K562 (cell line): ENCODE results near the gene NTSR1. TPM values are rescaled to one million over a fixed set of nuclear protein-coding genes. Genes with fewer than 3 reads are reported as not detected.

Experiments used
- ATAC-seq: fragments of 200-7000 bp; cut with Tn5 transposase; 3 replicates; pipeline ENCODE4 v1.9.1; 2020; ENCODE audit warnings: moderate library complexity
- BruUV-seq: library from RNA; stranded (reverse); fragments of 400-500 nt; replicated peaks from 2 replicates; lab custom pipeline; 2021; lab: Mats Ljungman, UMichigan
- CTCF ChIA-PET: fragments of 300-600 bp; formaldehyde crosslinking; extraction: SDS; loops from one replicate; lab custom pipeline; 2021; ENCODE audit warnings: low intra/inter-chr PET ratio; lab: Yijun Ruan, JAX
- POLR2A ChIA-PET: fragments of 300-600, 350-650 bp; sonication (Branson Sonifier 250); formaldehyde crosslinking; extraction: SDS; loops from one replicate; lab custom pipeline; 2021; ENCODE audit warnings: antibody characterized with exemption, inconsistent platforms; lab: Yijun Ruan, JAX
- DNase-seq, 4 experiments: peaks; one replicate each; pipeline versions ENCODE4 v3.0.0 to v3.0.0-alpha.2; 2011 to 2018; ENCODE audit warnings: low spot score in 3 of 4, mixed read lengths in 3 of 4; ENCODE audit errors: extremely low read depth in 1 of 4
- FAIRE-seq: peaks from 2 replicates; lab custom pipeline; 2011; peaks lifted over from hg19 to GRCh38; lab: Jason Lieb, UNC
- H2AFZ ChIP-seq: 2 replicates; pipeline ENCODE4 v1.6.0; 2011; ENCODE audit warnings: low read depth, low read length, control low read depth, inconsistent platforms
- H3K27ac ChIP-seq: fragments of 200-600 bp; 3 replicates; pipeline ENCODE4 v1.8.0; 2011; ENCODE audit warnings: low read depth, mild to moderate bottlenecking, control low read depth, inconsistent platforms, low read length, moderate library complexity, mixed read lengths; ENCODE audit errors: extremely low read depth
- H3K27me3 ChIP-seq, 2 experiments: fragments of 300-600 bp in 1 of 2; 2 replicates in 1 of 2; 3 replicates in 1 of 2; pipeline versions ENCODE4 v1.6.0 to v1.8.0; 2011; ENCODE audit warnings: inconsistent platforms in 2 of 2, low read length in 2 of 2, mild to moderate bottlenecking in 1 of 2, mixed read lengths in 1 of 2, moderate library complexity in 1 of 2; ENCODE audit not compliant: control insufficient read depth in 2 of 2, insufficient read depth in 2 of 2
- H3K36me3 ChIP-seq: fragments of 300-600 bp; 3 replicates; pipeline ENCODE4 v1.8.0; 2011; ENCODE audit warnings: mild to moderate bottlenecking, low read length, inconsistent platforms; ENCODE audit not compliant: control insufficient read depth, insufficient read depth
- H3K4me1 ChIP-seq, 2 experiments: fragments of 200-600 bp in 1 of 2; replicated peaks in 1 of 2; 2 replicates in 1 of 2; 3 replicates in 1 of 2; pipeline versions ENCODE4 v1.5.1 to v1.8.0; 2011; ENCODE audit warnings: inconsistent platforms in 2 of 2, low read length in 2 of 2, mild to moderate bottlenecking in 1 of 2, mixed read lengths in 1 of 2, moderate library complexity in 1 of 2; ENCODE audit not compliant: control insufficient read depth in 2 of 2, insufficient read depth in 2 of 2
- H3K4me2 ChIP-seq: 2 replicates; pipeline ENCODE4 v1.6.1; 2011; ENCODE audit warnings: low read length, control low read depth, inconsistent platforms, mixed read lengths; ENCODE audit not compliant: insufficient read depth
- H3K4me3 ChIP-seq: fragments of 200-600 bp; sonication (generic), shearing (Covaris generic); 2 replicates; pipeline ENCODE4 v1.5.1; 2016; ENCODE audit warnings: control low read depth, inconsistent platforms
- H3K79me2 ChIP-seq: fragments of 200-600 bp; 3 replicates; pipeline ENCODE4 v1.8.0; 2011; ENCODE audit warnings: low read length, inconsistent platforms; ENCODE audit not compliant: control insufficient read depth, insufficient read depth
- H3K9ac ChIP-seq, 2 experiments: 2 replicates each; pipeline versions ENCODE4 v1.6.0 to v1.6.1; 2011; ENCODE audit warnings: low read depth in 2 of 2, low read length in 2 of 2, control low read depth in 1 of 2, inconsistent platforms in 1 of 2, mild to moderate bottlenecking in 1 of 2, mixed read lengths in 1 of 2; ENCODE audit not compliant: insufficient read depth in 1 of 2
- H3K9me1 ChIP-seq: one replicate; pipeline ENCODE4 v1.6.0; 2011; ENCODE audit warnings: inconsistent platforms, mild to moderate bottlenecking, low read length, moderate library complexity; ENCODE audit not compliant: control insufficient read depth, insufficient read depth
- H3K9me3 ChIP-seq: replicated peaks from 2 replicates; pipeline ENCODE4 v1.5.1; 2011; ENCODE audit warnings: low read depth, low read length, inconsistent platforms; ENCODE audit not compliant: control insufficient read depth, insufficient read depth
- H4K20me1 ChIP-seq: replicated peaks from 2 replicates; pipeline ENCODE4 v1.6.1; 2011; ENCODE audit warnings: low read length, inconsistent platforms, mixed read lengths; ENCODE audit not compliant: control insufficient read depth, insufficient read depth
- EZH2 ChIP-seq: IDR thresholded peaks from 2 replicates; pipeline ENCODE4 v1.6.1; 2012; ENCODE audit warnings: low read depth, mild to moderate bottlenecking, inconsistent platforms, low read length, borderline replicate concordance
- HOMEZ ChIP-seq: fragments of 250-450 bp; sonication (Bioruptor Pico); IDR thresholded peaks from 2 replicates; pipeline ENCODE4 v1.4.0; 2020; ENCODE audit warnings: mild to moderate bottlenecking, moderate library complexity
- MTA2 ChIP-seq: fragments of 450-650 bp; IDR thresholded peaks from 2 replicates; pipeline ENCODE4 v1.6.1; 2016; ENCODE audit warnings: low read depth
- MTA3 ChIP-seq: fragments of 450-650 bp; formaldehyde crosslinking; IDR thresholded peaks from 2 replicates; pipeline ENCODE4 v1.6.1; 2017; ENCODE audit warnings: mild to moderate bottlenecking, borderline replicate concordance
- NFYB ChIP-seq: IDR thresholded peaks from 2 replicates; pipeline ENCODE4 v1.6.1; 2011; ENCODE audit warnings: mild to moderate bottlenecking, moderate library complexity; ENCODE audit not compliant: insufficient read length; ENCODE audit errors: extremely low read depth
- SP2 ChIP-seq: IDR thresholded peaks from 2 replicates; pipeline ENCODE4 v1.6.1; 2011; ENCODE audit warnings: mild to moderate bottlenecking, low read depth, low read length, moderate library complexity; ENCODE audit not compliant: poor library complexity, severe bottlenecking; ENCODE audit errors: extremely low read depth
- THAP7 ChIP-seq: fragments of 250-450 bp; sonication (Bioruptor Pico); IDR thresholded peaks from 2 replicates; pipeline ENCODE4 v1.5.0; 2021
- XRCC3 ChIP-seq: fragments of 450-650 bp; IDR thresholded peaks from 2 replicates; pipeline ENCODE4 v1.6.1; 2017; ENCODE audit warnings: mild to moderate bottlenecking, moderate library complexity
- ZFX ChIP-seq: sonication (generic); formaldehyde crosslinking; IDR thresholded peaks from 2 replicates; pipeline ENCODE4 v1.8.0; 2022; ENCODE audit warnings: mild to moderate bottlenecking, missing genetic modification reagents, moderate library complexity
- ZKSCAN1 ChIP-seq: fragments of 150-350 bp; IDR thresholded peaks from 2 replicates; pipeline ENCODE4 v1.6.1; 2016; ENCODE audit warnings: low read depth, low read length
- ZNF140 ChIP-seq: fragments of 250-450 bp; sonication (Bioruptor Pico); IDR thresholded peaks from 2 replicates; pipeline ENCODE4 v1.8.0; 2021; ENCODE audit warnings: moderate library complexity, mild to moderate bottlenecking, inconsistent platforms
- ZNF778 ChIP-seq: fragments of 450-650 bp; formaldehyde crosslinking; IDR thresholded peaks from 2 replicates; pipeline ENCODE4 v1.4.0; 2020; ENCODE audit warnings: mild to moderate bottlenecking, moderate library complexity
- WGBS: fragments of 100-300 bp; shearing (Covaris generic); methylation state at CpG from one replicate; pipeline ENCODE4 v1.1.6; 2016; ENCODE audit warnings: low coverage, mixed read lengths; ENCODE audit not compliant: insufficient coverage; ENCODE audit errors: missing lambda C conversion rate; 5-methylcytosine and 5-hydroxymethylcytosine counted together
- in situ Hi-C: fragments of 300-500 bp; cut with MboI; formaldehyde crosslinking; loops from 4 replicates; pipeline ENCODE4 v1.15.0; 2018; ENCODE audit warnings: inconsistent platforms, mixed read lengths
- intact Hi-C: fragments of 100-400 bp; cut with micrococcal nuclease; formaldehyde crosslinking; loops from 2 replicates; pipeline ENCODE4 v1.14.2; 2022
- polyA plus RNA-seq, 8 experiments: library from polyadenylated mRNA; depleted of rRNA in 4 of 8; stranded (reverse) in 5 of 8; unstranded in 3 of 8; fragments of >200 nt; fragmentation: Nextera tagmentation in 2 of 8; fragmentation: Illumina TruSeq in 1 of 8; extraction: Ambion mirVana in 2 of 8; extraction: Trizol in 1 of 8; gene quantifications; 2 replicates each; pipeline versions ENCODE4 v1.2.1 to v1.2.3, GENCODE V29; 2011 to 2014; ENCODE audit warnings: inconsistent platforms in 1 of 8, missing spikeins in 1 of 8
- total RNA-seq, 7 experiments: library from RNA; depleted of rRNA in 6 of 7; stranded (reverse); fragments of >200 nt in 6 of 7; fragmentation: Illumina TruSeq in 2 of 7; extraction: Trizol in 2 of 7; gene quantifications; 2 replicates each; pipeline versions ENCODE4 v1.2.1 to v1.2.3, GENCODE V29; 2011 to 2021; ENCODE audit warnings: low replicate concordance in 1 of 7

The NTSR1 gene
- total and polyA plus RNA-seq, 9 of the 15 experiments (the other 6 are each of a cell fraction or from before 2014, with no cell fraction given), result 0.04 to 0.40 (median 0.13) TPM; not detected in 3

GRCh38 chr20:62705627-62706026, 3.0 kb upstream of the NTSR1 start:
- Histone ChIP-seq H3K79me2 (no peaks in the 10 kb centered on the region), H3K4me2 (no peak overlapping the region), H3K9me1 (no peaks in the 10 kb centered on the region), H2AFZ (no peak overlapping the region), H3K27ac (no peak overlapping the region), H3K36me3 (no peaks in the 10 kb centered on the region)
- no peak for ATAC-seq
- no peak for DNase-seq
- TF ChIP-seq EZH2 (no peak), XRCC3 (no peak), ZFX (CRISPR knock-in tag) (no peak), NFYB (no peak), HOMEZ (CRISPR knock-in tag) (no peak), MTA2 (no peak), ZNF778 (no peak), ZNF140 (CRISPR knock-in tag) (no peak), ZKSCAN1 (no peak), MTA3 (no peak), SP2 (no peak), THAP7 (CRISPR knock-in tag) (no peak)
- TF ChIP-seq, all 486 proteins: peak for 0
- peaks cover 11% of the 10 kb centered on the region; the same call in 1 of the 2 replicates for H4K20me1 ChIP-seq
- intact Hi-C loops (no loop called here), in situ Hi-C loops (no loop called here)
- peaks cover 47 to 94% of the 10 kb centered on the region in 2 experiments for H3K27me3 ChIP-seq
- CTCF ChIA-PET, result no interaction called here
- no TSS peak for BruUV-seq
- H3K9ac ChIP-seq, result no peak overlapping the region; a peak in 1 of 4 replicates
- no peaks in the 10 kb centered on the region for H3K9me3 ChIP-seq
- H3K4me1 ChIP-seq, result peaks cover under 1 to 38% of the 10 kb centered on the region in 2 experiments; a peak in 4 of 5 replicates
- no peak overlapping the region for H3K4me3 ChIP-seq
- FAIRE-seq, result no peak
- WGBS, result 3% methylated on average over 16 of the region's 16 CpGs
- POLR2A ChIA-PET, result interaction anchor here (0.8 to 1.0 kb wide), 3 partner anchors 23 to 90 kb away, joined by 3 to 7 read pairs (median 4); partner anchors contain the start of gene MRGBP
